CD4-positive, alpha-beta T cell treated with Interleukin-17A for 4 hours (primary cell): ENCODE data around the gene DHX9.
A peak's percentile ranks its signal among the peaks of the same experiment; 100 is the strongest.

Experiments used
- DNase-seq: peaks from one replicate; pipeline ENCODE4 v3.0.0-alpha.2; 2020; ENCODE audit warnings: mixed read lengths

DHX9 gene

DNA sequence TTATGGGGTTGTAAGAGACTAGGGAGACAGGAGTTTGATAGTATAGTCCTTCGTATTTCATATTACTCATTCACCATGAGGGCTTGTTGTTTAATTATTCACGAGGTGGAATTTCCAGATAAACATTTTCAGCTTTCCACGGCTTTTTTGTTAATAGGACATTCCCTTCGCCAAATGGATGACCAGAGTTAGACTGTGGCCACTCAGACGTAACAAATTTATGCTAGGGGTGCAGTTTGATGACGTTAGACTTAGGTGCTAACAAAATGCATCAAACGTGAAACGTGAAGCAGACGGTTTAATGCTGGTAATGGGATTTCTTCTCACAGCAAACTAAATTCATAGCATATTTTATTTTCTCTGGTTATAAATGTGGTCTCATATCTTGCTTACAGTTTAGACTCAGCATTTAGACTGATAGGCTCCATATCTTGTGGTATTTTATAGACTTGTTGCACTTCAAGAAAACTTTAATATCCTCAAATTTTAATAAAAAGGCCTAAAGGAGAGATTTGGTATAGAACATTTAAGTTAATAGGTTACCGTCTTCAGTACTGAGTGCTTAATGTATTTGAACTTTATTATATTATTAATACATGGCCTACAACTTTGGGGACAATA lies 2.3 kb downstream of the DHX9 start:
- DNase-seq, result no peak

DNA sequence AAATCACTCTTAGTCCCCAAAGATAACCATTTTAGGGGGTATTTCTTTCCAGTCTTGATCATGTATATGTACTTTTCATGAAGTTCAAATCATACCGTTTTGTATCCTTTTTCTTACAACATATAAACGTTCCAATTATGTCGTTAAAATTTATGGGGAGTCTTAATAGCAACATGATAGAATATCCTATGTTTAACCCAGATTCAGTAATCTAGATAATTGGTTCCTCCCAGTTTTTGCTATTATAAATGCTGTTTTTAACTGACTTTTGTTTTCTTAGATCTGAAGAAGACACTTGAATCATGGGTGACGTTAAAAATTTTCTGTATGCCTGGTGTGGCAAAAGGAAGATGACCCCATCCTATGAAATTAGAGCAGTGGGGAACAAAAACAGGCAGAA lies 3.1 kb downstream of the DHX9 start:
- DNase-seq, result no peak

- no peak for DNase-seq
Observed at GRCh38 chr1:182845379-182845778, 6.2 kb downstream of the DHX9 start.

GRCh38 chr1:182845894-182846293 lies 6.7 kb downstream of the DHX9 start:
- DNase-seq, result no peak

GRCh38 chr1:182847105-182847504 lies 8.0 kb downstream of the DHX9 start:
- no peak for DNase-seq

GRCh38 chr1:182848736-182849135 lies 9.6 kb downstream of the DHX9 start:
- no peak for DNase-seq

GRCh38 chr1:182850319-182850718 lies 11.2 kb downstream of the DHX9 start:
- DNase-seq, result no peak

GRCh38 chr1:182851825-182852224 lies 12.7 kb downstream of the DHX9 start:
- no peak for DNase-seq

- DNase-seq, result no peak
Observed at GRCh38 chr1:182855911-182856310, 16.8 kb downstream of the DHX9 start.

DNA sequence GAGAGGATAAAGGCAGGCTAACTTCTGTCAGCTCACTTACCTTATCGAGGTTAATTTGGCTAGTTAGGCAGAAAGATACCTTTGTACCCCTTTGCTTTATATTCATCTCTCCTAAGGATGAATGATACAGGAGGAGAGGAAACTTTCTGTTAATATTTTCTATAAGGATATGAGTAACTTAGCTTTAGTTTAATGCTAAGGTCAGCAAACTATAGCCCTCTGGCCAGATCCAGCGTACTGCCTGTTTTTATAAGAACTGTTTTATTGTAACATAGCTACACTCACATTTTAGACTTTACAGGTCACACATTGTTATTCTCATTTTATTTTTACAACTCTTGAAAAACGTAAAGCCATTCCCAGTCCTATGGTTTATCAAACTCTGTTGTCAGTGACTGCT lies 18.1 kb downstream of the DHX9 start:
- no peak for DNase-seq

GRCh38 chr1:182860658-182861057 lies 21.5 kb downstream of the DHX9 start:
- no peak for DNase-seq

DNA sequence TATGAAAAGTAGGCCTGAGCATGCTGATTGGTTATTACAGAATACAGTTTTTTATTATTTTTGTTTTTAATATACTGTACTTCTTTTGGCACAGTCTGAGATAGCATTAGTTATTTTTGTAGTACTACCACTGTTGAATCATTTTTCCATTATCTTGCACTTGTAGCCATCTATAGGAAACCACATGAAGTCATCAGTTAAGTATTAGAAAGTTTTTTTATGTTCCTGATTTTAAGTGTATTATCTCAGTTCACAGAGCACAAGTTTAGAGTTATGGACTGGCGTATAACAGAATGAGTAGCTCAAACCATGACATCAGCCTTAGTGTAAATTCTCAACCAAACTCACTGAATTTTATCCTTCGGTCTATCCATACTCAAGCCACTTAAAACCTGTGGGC lies 22.8 kb downstream of the DHX9 start:
- no peak for DNase-seq

- DNase-seq, result no peak
Observed at GRCh38 chr1:182862827-182863226, 23.7 kb downstream of the DHX9 start.

GRCh38 chr1:182863940-182864339 lies 24.8 kb downstream of the DHX9 start:
- DNase-seq, result no peak

DNA sequence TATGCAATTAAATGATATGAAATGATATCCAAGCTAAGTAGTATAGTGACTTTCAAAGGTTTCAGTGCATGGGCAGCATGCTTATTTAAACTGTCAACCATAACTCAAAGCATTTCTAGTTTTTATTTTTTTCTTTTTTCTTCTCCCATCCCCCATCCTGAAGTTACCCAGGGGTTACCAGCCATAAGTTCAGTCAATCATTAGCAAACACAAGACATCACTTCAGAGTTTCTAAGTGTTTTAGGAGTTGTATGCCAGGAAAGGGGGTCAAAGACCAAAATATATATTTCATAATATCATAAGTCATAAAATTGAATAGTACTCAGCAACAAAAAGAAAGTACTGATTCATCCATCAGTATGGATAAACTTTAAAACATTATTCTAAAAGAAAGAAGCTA lies 28.7 kb downstream of the DHX9 start:
- DNase-seq, result no peak

DNA sequence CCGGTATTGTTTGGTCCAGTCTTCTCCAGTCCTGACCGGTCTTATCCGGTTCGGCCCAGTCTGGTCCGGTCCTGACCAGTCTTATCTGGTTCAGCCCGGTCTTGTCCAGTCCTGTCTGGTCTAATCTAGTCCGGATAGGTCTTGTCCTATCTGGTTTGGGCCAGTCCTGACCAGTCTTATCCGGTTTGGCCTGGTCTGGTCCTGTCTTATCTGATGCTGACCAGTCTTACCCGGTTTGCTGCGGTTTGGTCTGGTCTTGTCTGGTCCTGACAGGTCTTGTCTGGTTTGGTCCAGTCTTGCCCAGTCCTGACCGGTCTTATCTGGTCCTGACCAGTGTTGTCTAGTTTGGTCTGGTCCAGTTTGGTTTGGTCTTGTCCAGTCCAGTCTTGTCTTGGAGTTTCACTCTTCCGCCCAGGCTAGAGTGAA lies 30.1 kb downstream of the DHX9 start:
- no peak for DNase-seq

DNA sequence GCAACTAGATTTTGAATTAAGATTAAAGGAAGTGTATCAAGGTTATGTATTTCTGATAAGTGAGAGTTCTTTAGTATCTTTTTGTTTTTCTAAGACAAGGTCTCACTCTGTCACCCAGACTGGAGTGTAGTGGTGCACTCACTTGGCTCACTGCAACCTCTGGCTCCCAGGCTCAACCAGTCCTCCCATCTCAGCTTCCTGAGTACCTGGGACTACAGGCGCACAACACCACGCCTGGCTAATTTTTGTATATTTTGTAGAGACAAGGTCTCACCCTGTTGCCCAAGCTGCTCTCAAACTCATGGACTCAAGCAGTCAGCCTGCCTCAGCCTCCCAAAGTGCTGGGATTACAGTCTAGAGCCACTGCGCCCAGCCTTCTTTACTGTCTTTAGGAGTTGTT lies 33.7 kb downstream of the DHX9 start:
- no peak for DNase-seq

GRCh38 chr1:182875889-182876288 lies 36.7 kb downstream of the DHX9 start:
- DNase-seq, result no peak

DNA sequence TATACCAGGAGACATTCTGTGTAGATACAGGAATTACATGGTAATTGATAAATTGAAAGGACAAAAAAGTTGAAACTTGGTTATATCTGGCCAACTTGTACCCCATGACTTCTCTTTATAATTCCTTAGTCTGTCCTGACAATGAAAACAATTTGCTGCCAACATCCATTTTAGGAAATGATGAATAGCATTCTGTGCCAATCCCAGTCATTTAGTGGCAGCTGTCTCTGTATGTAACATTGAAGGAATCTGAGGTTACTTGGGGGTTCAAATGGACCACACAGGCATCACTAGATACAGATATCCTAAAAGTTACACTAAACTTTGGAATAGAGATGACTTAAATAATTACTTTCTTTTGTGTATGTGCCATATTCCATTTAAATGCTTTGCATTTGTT lies 38.2 kb downstream of the DHX9 start:
- no peak for DNase-seq

DNA sequence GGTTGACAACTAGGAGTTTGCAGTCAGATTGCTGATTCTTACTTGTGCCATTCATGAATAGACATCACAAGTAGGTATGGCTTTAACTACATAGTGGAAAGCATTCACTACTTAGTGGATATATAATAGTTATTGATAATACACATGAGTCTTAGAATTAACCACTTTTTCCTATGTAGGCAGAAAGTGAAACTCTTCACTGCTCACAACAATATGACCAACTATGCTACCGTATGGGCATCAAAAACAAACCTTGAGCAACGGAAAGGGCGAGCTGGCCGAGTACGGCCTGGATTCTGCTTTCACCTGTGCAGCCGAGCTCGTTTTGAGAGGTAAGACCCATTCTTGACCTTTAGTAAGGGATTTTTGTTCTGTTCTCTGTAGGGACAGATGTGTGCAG lies 38.7 kb downstream of the DHX9 start:
- DNase-seq, result no peak

DNA sequence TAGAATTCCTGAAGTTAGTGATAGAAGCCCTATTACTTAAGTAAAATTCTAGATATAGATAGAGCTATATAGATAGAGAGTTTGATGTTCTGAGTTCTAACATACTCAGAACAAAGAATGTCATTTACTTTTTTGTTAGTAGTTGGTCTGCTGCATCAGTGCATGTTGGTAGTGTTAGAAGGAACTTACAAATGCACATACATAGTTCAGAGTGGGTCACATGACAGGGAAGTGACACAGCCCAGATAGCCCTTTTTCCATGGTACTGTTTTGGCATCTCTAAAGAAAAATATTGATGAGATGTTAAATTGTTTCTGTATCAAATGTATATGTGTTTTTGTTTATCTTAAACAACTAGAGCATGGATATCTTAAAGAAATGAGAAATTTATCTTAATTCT lies 45.7 kb downstream of the DHX9 start:
- no peak for DNase-seq

DNA sequence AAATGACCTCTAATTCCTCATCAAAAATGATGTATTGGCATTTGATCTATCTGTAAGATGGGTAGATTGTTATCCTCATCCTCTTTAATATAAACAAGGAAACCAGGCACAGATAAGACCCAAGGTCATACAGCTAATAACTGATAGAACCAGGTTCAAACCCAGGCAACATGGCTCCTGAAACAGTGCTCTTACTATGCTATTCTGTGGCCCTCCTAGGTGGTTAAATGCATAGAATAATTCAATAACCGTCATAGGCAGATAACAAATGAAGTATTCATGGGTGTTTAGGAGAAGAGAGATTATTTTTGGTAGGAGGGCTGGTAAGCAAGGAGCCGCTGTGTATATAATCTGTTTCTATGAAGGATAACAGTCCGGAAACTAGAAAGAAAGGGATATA lies 46.4 kb downstream of the DHX9 start:
- DNase-seq, result no peak

- DNase-seq, result no peak
Observed at GRCh38 chr1:182886985-182887384, 47.8 kb downstream of the DHX9 start.

DNA sequence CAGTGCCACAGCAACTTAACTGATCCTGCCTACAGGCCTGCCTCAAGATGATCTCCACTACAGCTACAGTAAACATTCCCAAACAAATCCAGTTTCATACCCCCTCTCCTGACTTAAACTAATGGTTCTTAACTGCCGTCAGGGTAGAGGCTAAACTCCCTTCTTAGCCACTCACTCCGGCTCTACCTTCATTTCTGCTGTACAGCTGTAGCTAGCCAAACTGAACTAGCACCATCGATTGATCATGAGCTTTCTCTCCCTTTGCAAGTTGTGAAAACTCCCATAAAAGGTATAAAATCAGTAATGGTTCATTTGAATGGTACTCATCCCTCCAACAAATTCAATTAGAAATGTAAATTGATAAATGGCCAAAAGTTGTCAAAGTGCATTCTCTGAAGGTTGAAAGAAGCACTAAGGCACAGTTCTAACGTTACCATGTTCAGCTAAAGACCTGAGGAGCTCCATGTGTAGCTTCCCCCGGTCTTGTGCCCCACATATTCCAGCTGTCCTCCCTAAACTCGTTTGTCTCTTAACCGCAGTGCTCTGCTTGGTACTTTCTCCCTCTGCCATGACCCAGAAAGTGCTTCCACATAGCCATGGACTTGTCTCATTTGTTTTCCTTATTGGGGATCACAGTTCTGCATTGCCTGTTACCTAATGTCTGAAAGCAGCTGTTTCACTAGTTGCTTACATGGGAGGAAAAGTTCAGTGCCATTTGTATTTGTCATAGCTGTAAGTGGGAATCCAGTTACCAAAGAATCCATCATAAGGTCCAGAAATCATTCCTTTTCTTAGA lies 49.8 kb downstream of the DHX9 start:
- DNase-seq, result no peak

- peak; percentile 31 for DNase-seq
Observed at GRCh38 chr1:182889997-182890396, 50.9 kb downstream of the DHX9 start.
